ENCODE measurements around the gene SELENOO.

The SELENOO gene

DNA sequence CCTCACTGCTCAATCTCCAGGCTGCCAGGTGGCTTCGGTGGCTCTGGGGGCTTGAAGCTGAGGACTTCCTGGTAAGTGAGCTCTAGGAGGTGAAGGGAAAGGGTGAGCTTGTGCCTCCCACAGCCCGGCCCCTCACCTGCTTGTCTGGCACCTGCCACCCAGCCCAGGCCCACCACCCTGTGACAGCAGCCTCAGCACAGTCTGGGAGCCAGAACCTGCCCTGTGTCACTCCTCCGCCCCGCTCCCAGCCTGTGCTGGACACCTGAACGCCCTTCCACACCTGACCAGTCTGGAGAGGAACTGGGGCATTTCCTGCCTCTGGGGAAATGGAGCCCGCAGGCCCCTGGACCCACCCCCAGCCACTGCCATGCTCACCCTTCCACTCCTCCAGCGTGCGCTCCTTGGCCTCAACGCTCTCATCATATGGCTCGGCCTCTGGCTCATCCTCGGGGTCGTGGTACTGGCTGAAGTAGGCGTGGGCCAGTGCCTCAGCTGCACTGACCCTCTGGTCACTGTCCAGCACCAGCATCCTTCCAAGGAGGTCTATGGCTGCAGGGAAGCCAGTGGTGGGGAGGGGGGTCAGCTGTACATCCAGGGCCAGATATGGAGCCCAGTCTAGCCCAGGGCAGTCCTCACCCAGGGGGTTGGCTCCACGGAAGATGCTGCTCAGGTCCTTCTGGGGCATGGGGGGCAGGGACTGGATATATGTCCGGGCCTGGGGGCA lies 64.3 kb downstream of the SELENOO start:
- no peak for DNase-seq (ENCODE audit: extremely low spot score)
- TF ChIP-seq, protein P1, sequence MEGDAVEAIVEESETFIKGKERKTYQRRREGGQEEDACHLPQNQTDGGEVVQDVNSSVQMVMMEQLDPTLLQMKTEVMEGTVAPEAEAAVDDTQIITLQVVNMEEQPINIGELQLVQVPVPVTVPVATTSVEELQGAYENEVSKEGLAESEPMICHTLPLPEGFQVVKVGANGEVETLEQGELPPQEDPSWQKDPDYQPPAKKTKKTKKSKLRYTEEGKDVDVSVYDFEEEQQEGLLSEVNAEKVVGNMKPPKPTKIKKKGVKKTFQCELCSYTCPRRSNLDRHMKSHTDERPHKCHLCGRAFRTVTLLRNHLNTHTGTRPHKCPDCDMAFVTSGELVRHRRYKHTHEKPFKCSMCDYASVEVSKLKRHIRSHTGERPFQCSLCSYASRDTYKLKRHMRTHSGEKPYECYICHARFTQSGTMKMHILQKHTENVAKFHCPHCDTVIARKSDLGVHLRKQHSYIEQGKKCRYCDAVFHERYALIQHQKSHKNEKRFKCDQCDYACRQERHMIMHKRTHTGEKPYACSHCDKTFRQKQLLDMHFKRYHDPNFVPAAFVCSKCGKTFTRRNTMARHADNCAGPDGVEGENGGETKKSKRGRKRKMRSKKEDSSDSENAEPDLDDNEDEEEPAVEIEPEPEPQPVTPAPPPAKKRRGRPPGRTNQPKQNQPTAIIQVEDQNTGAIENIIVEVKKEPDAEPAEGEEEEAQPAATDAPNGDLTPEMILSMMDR (IDR thresholded peaks at IDR 0.05; ENCODE audit: control extremely low read depth, extremely low read depth, low read depth, missing control alignments): no peak
- ChIA-PET POLR2A (no interaction called here), CTCF (interaction anchor here (1.1 to 7.9 kb wide), 3 partner anchors 11 to 77 kb away, joined by 3 to 64 read pairs (median 40); partner anchors contain the start of gene HDAC10)

DNA sequence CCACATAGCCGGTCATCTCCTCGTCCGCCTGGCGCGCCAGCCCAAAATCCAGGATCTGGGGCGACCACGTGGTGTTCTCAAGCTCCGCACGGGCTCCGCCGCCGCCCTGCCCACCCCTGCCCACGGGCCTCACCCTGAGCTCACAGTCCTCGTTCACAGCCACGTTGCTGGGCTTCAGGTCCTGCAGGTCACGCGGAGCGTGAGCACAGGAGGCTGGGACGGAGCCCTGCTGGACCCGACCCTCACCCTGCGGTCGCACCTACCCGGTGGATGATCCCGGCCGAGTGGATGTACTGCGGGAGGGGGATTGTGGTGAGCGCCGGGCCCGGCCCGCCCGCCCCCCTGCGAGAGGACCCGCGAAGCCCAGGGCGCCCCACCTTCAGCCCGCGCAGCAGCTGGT lies 66.2 kb downstream of the SELENOO start:
- TF ChIP-seq, protein P1 (IDR thresholded peaks at IDR 0.05; ENCODE audit: control extremely low read depth, extremely low read depth, low read depth, missing control alignments): no peak
- no peak for DNase-seq (ENCODE audit: extremely low spot score)
- ChIA-PET POLR2A (interaction anchor here (0.7 kb wide), 1 partner anchor 15 kb away, joined by 4 read pairs; no protein-coding TSS in a partner anchor), CTCF (interaction anchor here (1.5 to 7.9 kb wide), 4 partner anchors 9 to 74 kb away, joined by 5 to 64 read pairs (median 24); partner anchors contain the start of genes HDAC10 and TUBGCP6)
